CD4-positive, alpha-beta T cell treated with Interleukin-21 for 1 hour (primary cell): ENCODE data around the gene SASH3.

Experiments
- DNase-seq: peaks from one replicate; pipeline ENCODE4 v3.0.0-alpha.2; 2020

The SASH3 gene

DNA sequence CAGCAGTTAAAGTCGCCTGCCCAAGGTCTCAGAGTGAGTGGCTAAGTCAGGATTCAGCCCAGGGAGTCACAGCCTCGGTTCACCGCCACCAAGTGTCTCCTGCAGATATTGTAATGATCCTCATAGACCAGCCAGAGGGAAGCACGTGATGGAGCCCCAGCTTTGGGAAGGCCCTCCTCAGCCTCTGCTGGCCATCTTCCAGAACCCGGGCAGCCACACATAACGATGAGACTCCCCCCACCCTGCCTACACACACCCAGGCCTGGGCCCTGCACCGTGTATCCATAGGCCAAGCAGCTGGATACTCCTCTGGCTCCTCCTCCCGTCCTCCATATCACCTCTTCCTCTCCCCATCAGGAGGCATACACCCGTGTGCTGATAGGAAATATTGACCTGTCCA lies 19.6 kb upstream of the SASH3 start:
- DNase-seq = no peak

DNA sequence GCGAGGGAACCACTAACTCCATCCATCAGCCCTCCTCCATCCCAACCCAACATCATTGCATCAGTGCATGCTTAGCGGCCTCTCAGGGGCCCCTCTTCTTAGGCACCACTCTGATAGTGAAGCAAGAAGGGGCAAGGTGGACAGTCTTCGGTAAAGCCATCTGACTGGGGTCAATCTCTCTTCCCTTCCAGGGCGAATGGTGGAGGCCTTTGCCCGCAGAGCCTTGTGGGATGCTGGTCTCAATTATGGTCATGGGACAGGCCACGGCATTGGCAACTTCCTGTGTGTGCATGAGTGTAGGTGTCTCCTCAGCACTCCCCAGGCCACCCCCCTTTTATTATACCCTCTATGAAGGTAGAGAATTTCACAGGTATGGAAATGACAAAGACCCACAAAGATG lies 18.8 kb upstream of the SASH3 start:
- no peak for DNase-seq

DNA sequence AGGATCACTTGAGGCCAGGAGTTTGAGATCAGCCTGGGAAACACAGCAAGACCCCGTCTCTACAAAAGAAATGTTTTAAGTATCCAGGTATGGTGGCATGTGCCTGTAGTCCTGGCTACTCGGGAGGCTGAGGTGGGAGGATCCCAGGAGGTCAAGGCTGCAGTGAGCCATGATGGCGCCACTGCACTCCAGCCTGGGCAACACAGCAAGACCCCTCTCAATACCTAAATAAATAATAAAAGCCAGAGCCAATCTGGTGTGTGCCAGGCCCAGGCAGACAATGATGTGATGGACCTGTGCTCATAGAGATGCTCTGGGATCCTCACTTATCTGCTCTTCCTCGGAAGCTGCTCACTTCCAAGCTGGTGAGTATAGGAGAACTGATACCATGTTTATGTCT lies 18.2 kb upstream of the SASH3 start:
- no peak for DNase-seq

DNA sequence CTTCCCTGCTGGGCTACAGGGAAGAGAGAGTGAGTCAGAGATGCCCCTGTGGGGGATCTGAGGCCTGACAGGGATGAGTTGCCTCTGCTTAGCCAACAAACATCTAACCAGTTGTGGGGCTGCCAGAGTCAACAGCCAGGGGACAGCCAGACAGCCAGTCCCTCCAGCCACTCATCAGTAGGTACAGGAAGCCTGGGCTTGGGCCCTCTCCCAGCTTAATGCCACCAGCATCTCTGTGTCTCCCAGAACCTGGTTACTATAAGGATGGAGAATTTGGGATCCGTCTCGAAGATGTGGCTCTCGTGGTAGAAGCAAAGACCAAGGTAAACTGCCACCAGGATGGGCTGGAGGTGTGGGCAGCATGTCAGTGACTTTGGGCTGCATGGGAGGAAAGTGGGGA lies 17.3 kb upstream of the SASH3 start:
- no peak for DNase-seq

DNA sequence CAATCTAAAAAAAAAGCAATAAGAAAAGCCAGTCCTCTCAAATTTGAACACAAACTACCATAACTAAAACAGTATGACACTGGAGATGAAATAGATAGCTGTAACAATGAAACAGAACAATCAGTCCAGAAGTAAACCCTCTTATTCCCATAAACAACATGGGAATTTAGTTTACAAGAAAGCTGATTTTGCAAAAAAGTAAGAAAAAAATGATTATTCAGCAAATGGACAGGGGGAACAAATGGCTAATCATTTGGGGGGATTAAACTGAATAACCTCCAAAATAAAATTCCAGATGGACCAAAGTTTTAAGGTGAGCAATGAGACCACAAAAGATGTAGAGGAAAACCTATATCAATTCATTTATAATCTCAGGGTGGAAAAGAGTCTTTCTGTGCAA lies 16.1 kb upstream of the SASH3 start:
- DNase-seq = no peak

- no peak for DNase-seq
Measured at GRCh38 chrX:129768186-129768585, 11.6 kb upstream of the SASH3 start.

GRCh38 chrX:129768586-129769466 lies 10.9 kb upstream of the SASH3 start:
- DNase-seq = no peak

DNA sequence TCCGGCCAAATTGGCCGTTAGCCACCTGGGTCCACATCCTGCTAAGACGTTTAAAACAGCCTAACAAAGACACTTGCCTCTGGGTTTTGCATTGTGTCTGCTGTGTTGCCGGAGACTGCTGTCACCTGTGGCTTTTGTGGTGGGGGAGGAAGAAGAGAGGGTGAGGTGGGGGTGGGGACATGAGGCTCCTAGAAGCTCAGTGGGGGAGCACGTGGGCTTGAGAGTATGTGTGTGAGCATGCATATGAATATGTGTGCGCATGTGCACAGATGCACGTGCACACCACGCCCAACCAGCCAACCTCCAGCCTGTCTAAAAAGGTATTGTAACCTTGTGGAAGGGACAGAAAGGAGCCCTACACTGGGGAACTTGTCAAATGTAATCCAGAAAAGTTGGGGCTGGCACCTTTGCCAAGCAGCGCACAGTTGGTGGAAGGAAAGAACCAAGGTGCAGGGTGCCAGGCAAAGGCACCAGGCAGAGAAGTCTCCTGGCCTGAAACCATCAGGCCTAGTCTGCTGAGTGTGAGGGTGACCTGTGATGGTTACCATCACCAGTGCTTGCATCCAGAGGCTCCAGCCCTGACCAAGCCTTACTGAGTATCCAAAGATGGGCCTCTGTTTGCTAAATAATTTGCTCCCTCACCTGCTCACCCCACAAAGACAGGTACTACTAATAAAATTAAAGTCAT lies 10.1 kb upstream of the SASH3 start:
- DNase-seq = peak; percentile 82

- peak; percentile 48 for DNase-seq
Measured at GRCh38 chrX:129771266-129771995, 8.3 kb upstream of the SASH3 start.

DNA sequence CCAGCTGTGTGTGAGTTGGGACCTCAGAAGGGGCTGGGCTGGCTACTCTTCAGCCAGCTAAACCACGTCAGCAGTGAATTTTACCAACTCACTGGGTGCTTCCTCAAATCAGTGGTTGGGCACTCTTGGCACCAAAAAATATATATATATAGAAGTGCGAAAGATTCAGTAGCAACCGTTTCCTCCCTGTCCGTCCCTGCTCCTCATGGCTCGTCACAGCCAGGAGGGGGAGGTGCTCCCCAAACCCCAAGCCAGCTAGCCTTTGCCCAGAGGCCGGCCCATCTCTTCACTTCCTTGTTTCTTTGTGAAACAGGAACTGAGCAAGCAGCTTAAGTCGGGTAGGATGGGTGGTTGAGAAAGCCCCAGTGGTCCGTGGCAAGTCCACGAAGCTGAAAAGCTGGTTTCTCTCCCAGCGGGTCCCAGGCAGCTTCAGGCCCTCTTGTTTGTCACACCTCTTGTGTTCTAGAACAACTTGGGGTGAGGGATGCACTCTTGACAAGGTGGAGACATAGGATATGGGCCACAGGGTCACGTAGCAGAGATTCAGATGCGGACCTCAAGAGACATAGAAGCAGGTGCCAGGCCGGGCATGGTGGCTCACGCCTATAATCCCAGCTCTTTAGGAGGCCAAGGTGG lies 6.8 kb upstream of the SASH3 start:
- peak; percentile 65 for DNase-seq

DNA sequence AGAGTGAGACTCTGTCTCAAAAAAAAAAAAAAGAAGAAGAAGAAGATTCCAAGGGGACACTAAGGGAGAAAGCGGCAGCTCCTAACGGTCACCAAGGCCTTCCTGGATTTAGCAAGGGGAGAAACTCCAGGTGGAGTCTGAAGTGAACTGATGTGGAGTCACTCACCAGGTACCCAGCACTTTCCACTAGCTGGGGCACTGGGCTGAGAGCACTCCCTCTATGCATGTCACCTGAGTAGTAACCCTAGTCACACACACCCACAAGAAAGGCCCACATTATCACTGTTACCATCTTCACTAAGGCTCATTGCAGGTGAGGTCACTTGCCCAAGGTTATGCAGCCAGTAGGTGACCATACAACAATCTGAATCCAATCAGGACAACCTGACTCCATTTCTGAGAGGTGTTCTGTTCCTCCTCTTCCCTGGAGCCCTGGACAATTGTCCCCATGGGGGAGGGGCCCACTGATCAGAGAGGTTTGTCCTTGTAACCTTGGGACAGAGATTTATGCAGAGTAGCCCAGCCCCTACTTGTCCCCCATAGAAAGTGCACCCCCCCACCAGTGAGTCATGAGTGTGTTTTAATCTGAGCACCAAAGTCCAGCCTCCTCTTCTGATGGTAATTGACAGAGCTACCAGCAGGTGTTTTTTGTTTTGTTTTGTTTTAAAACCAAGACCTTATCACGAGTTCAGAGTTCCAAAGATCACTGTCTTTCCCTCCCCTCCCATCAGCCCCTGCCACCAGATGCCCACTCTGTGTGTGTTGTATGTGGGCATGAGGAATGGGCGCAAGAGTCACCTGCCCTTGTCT lies 5.9 kb upstream of the SASH3 start:
- no peak for DNase-seq

DNA sequence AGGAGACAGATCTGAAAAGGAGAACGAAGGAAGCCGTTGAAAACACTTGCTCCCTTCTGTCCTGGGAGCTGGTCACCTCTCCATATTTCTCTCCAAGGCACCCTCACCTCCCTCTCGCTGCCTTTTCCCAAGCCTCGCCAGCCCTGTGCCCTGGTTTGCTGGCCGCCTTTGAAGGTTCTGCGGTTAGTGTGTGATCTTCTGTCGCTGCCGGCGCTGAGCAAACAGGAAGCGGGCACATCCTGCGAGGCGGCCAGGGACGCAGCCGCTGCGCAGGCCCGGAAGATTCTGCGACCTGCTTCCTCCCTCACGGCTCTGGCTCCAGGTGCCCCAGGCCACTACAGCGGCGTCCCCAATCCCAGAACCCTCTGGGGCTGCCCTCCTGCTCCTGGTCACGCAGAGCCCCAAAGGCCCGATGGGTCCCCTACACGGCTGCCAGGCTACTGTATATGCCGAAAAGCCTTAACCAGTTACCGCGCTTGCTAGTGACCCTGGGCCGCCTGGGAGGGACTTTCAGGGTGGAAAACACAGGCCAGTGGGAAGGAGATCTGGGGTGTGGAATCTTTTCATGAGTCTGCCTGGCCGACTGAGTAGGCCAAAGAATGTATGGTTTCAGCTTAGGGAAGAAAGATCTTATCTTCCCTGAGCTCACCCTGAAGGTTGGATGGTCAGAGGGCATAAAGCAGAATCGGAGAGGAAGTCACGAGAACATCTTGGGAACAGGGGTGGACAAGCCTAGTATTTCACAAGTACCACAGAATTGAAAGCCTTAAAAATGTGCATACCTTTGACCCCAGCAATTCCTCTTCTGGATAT lies 2.3 kb upstream of the SASH3 start:
- peak; percentile 75 for DNase-seq

DNA sequence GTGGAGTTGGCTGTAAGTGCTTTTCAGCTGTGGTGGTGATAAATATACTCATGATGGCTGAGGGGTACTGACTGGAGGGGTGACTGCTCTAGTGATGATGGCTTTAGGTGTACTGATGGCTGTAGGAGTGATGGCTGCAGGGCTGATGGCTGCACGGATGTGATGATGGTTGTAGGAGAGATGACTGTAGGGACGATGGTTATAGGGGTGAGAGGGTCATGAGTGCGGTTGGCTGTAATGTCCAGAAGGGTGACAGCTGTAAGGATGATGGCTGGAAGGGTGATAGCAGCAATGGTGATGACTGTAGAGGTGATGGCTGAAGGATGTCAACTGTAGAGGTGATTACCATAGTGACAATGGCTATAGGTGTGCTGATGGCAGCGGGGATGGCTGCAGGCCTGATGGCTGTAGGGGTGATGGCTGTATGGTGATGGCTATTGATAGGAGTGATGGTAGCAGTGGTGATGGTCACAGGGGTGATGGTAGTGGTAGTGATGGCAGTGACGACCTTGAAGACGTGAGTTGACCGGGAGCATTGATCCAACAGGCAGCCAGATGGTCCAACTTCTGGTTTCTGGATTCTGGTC lies 570 bp upstream of the SASH3 start:
- DNase-seq = no peak

- no peak for DNase-seq
Measured at GRCh38 chrX:129780441-129781105, 824 bp downstream of the SASH3 start.

DNA sequence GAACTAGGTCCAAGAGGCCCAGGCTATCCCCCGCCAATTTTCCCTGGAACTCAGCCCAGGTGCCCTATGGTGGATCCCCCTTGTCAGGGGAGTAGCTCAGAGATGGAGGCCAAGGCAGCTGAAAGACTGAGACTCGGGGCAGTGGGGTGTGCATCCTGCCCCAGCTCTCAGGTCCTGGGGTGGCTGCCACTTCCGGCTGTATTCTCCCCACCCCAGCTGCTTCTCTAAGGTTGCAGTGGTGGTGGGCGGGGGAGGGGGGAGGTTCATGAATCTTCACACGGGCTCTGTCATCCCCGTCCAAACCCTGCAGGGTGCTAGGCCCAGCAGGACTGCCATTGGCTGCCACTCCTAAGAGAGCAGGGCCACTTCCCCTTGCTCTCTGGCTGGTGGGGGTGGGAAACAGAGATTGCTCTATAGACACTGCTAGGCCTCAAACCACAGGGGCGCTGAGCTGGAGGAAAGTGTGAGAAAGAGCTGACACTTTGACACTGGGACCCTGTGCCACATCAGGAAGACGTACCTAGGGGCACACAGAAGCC lies 1.5 kb downstream of the SASH3 start:
- DNase-seq = peak; percentile 87

- no peak for DNase-seq
Measured at GRCh38 chrX:129781680-129782495, 2.1 kb downstream of the SASH3 start.

GRCh38 chrX:129782706-129783105 lies 3.0 kb downstream of the SASH3 start:
- DNase-seq = no peak

DNA sequence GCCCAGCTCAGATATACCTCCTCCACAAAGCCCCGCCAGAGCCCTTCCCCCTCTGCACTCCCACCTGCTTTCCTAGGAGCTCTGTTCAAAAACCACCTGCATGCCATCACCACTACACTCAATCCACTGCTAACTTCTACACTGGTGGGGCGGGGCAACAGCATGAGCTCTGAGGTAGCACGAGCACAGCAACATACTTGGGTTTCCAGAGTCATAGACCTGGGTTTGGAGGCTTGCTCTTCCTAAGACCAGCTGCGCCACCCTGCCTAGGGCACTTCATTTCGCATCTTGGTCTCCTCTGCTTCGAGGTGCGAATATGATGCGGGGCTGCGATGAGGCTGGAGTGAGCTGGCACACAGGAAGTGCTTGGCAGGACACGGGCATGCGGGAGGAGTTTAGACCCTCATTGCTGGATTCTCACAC lies 3.6 kb downstream of the SASH3 start:
- DNase-seq = no peak

GRCh38 chrX:129784371-129784770 lies 4.6 kb downstream of the SASH3 start:
- DNase-seq = no peak
